GM12873 (cell line): Measurements from ENCODE around the gene TTR.

Experiments
- CTCF ChIP-seq: IDR thresholded peaks from 2 replicates; pipeline ENCODE4 v1.5.1; 2012; ENCODE audit warnings: low read depth, mild to moderate bottlenecking, moderate library complexity, low read length, control low read depth; ENCODE audit not compliant: insufficient read depth; ENCODE audit errors: missing control alignments

TTR gene

GRCh38 chr18:31578126-31578525 is 13.6 kb upstream of the TTR start:
- TF ChIP-seq CTCF = no peak

GRCh38 chr18:31579375-31579774 is 12.3 kb upstream of the TTR start:
- no peak for TF ChIP-seq CTCF

- TF ChIP-seq CTCF = no peak
These were observed 10.0 kb upstream of the TTR start for GRCh38 chr18:31581498-31582197.

- TF ChIP-seq CTCF = no peak
These were observed 8.4 kb upstream of the TTR start for GRCh38 chr18:31583185-31583854.

- no peak for TF ChIP-seq CTCF
These were observed 5.7 kb upstream of the TTR start for GRCh38 chr18:31585991-31586390.

GRCh38 chr18:31586616-31587015 is 5.1 kb upstream of the TTR start:
- no peak for TF ChIP-seq CTCF

- TF ChIP-seq CTCF = no peak
These were observed 4.1 kb upstream of the TTR start for GRCh38 chr18:31587529-31587928.
